HepG2 (cell line): Measurements from ENCODE around the gene ZBTB48. TPM values are rescaled to one million over a fixed set of nuclear protein-coding genes. Genes with fewer than 3 reads are reported as not detected.
A peak's percentile ranks its signal among the peaks of the same experiment; 100 is the strongest.

ENCODE experiments used
- AKAP8 ChIP-seq: sonication (generic); formaldehyde crosslinking; IDR thresholded peaks from 2 replicates; pipeline ENCODE4 v1.5.1; 2020; ENCODE audit warnings: mild to moderate bottlenecking, missing genetic modification reagents
- AKNA ChIP-seq: sonication (generic); formaldehyde crosslinking; IDR thresholded peaks from 2 replicates; pipeline ENCODE4 v1.4.0; 2020; ENCODE audit warnings: missing genetic modification reagents, borderline replicate concordance
- CHD4 ChIP-seq: fragments of 200-600 bp; sonication (generic); IDR thresholded peaks from 2 replicates; pipeline ENCODE4 v1.7.0; 2017; ENCODE audit warnings: mild to moderate bottlenecking, low read length, borderline replicate concordance
- ELF1 ChIP-seq: sonication (generic); formaldehyde crosslinking; IDR thresholded peaks from 2 replicates; pipeline ENCODE4 v1.4.0; 2020; ENCODE audit warnings: missing genetic modification reagents
- FLYWCH1 ChIP-seq: sonication (generic); formaldehyde crosslinking; IDR thresholded peaks from 2 replicates; pipeline ENCODE4 v1.8.1; 2023; ENCODE audit warnings: mild to moderate bottlenecking, missing genetic modification reagents
- FOXO1 ChIP-seq: sonication (generic); formaldehyde crosslinking; IDR thresholded peaks from 2 replicates; pipeline ENCODE4 v1.4.0; 2020; ENCODE audit warnings: missing genetic modification reagents
- HDAC2 ChIP-seq: sonication (generic); formaldehyde crosslinking; IDR thresholded peaks from 2 replicates; pipeline ENCODE4 v1.4.0; 2020; ENCODE audit warnings: missing genetic modification reagents
- HMGA1 ChIP-seq: sonication (generic); formaldehyde crosslinking; conservative IDR thresholded peaks from 2 replicates; pipeline ENCODE4 v1.4.0; 2020; ENCODE audit warnings: missing genetic modification reagents
- MYNN ChIP-seq: sonication (generic); formaldehyde crosslinking; IDR thresholded peaks from 2 replicates; pipeline ENCODE4 v1.4.0; 2020; ENCODE audit warnings: mild to moderate bottlenecking, low read depth, missing genetic modification reagents
- MZF1 ChIP-seq: sonication (generic); formaldehyde crosslinking; IDR thresholded peaks from 2 replicates; pipeline ENCODE4 v1.8.1; 2023; ENCODE audit warnings: mild to moderate bottlenecking, missing genetic modification reagents, borderline replicate concordance
- NFE2L2 ChIP-seq: fragments of 150-350 bp; IDR thresholded peaks from 2 replicates; pipeline ENCODE4 v1.6.1; 2014; ENCODE audit warnings: low read length
- NR1H2 ChIP-seq: sonication (generic); formaldehyde crosslinking; IDR thresholded peaks from 2 replicates; pipeline ENCODE4 v1.8.1; 2022; ENCODE audit warnings: low read depth, missing genetic modification reagents, borderline replicate concordance
- NRL ChIP-seq: sonication (generic); formaldehyde crosslinking; IDR thresholded peaks from 2 replicates; pipeline ENCODE4 v1.5.0; 2020; ENCODE audit warnings: missing genetic modification reagents, mild to moderate bottlenecking, moderate library complexity, borderline replicate concordance
- POLR2A ChIP-seq, 2 experiments: IDR thresholded peaks; 2 replicates each; pipeline ENCODE4 v1.6.1; 2011; ENCODE audit warnings: low read depth in 2 of 2, low read length in 2 of 2, mild to moderate bottlenecking in 1 of 2, moderate library complexity in 1 of 2; ENCODE audit not compliant: insufficient read depth in 1 of 2
- SNAI1 ChIP-seq: sonication (generic); formaldehyde crosslinking; IDR thresholded peaks from 2 replicates; pipeline ENCODE4 v1.5.0; 2020; ENCODE audit warnings: mild to moderate bottlenecking, missing genetic modification reagents, borderline replicate concordance
- TEAD3 ChIP-seq: optimal IDR thresholded peaks from 2 replicates; pipeline ENCODE3; 2016; ENCODE audit warnings: borderline replicate concordance
- U2AF1 ChIP-seq: fragments of 200-400 bp; formaldehyde crosslinking; optimal IDR thresholded peaks from 2 replicates; pipeline ENCODE3; 2017; ENCODE audit warnings: mild to moderate bottlenecking, low read depth, low read length
- YY1 ChIP-seq: IDR thresholded peaks from 2 replicates; pipeline ENCODE4 v1.6.1; 2011; ENCODE audit warnings: low read length, low read depth, moderate library complexity, mild to moderate bottlenecking; ENCODE audit not compliant: insufficient read depth, insufficient replicate concordance
- ZBTB38 ChIP-seq: sonication (generic); formaldehyde crosslinking; IDR thresholded peaks from 2 replicates; pipeline ENCODE4 v1.5.1; 2020; ENCODE audit warnings: mild to moderate bottlenecking, missing genetic modification reagents
- ZNF276 ChIP-seq: sonication (generic); formaldehyde crosslinking; IDR thresholded peaks from 2 replicates; pipeline ENCODE4 v1.4.0; 2020; ENCODE audit warnings: mild to moderate bottlenecking, low read depth, missing genetic modification reagents
- ZNF335 ChIP-seq: sonication (generic); formaldehyde crosslinking; IDR thresholded peaks from 2 replicates; pipeline ENCODE4 v1.4.0; 2020; ENCODE audit warnings: missing genetic modification reagents
- polyA plus RNA-seq, 8 experiments: library from polyadenylated mRNA; depleted of rRNA in 3 of 8; stranded (reverse) in 7 of 8; unstranded in 1 of 8; fragments of >200 nt; fragmentation: Illumina TruSeq in 4 of 8; extraction: Trizol in 4 of 8; gene quantifications; 2 replicates each; pipeline versions ENCODE4 v1.2.1 to v1.2.3, GENCODE V29; 2011 to 2016; ENCODE audit warnings: low read depth in 4 of 8, missing spikeins in 1 of 8, mixed read lengths in 1 of 8; ENCODE audit not compliant: insufficient read depth in 1 of 8
- total RNA-seq, 5 experiments: library from RNA; depleted of rRNA; stranded (reverse); fragments of >200 nt; fragmentation: Illumina TruSeq; extraction: Trizol; gene quantifications; 2 replicates each; pipeline ENCODE4 v1.2.3, GENCODE V29; 2016; ENCODE audit warnings: low read depth in 1 of 5
- TF ChIP-seq, protein P1 (sequence below): sonication (generic); formaldehyde crosslinking; IDR thresholded peaks from 2 replicates; pipeline ENCODE4 v1.5.0; 2020; ENCODE audit warnings: missing genetic modification reagents
- TF ChIP-seq, protein P2 (sequence below): sonication (generic); formaldehyde crosslinking; IDR thresholded peaks from 2 replicates; pipeline ENCODE4 v1.8.1; 2023; ENCODE audit warnings: mild to moderate bottlenecking, missing genetic modification reagents

ZBTB48 gene
- total and polyA plus RNA-seq, 2 of the 13 experiments (the other 11 are each of a cell fraction or from before 2014, with no cell fraction given): 13.0 to 17.1 TPM

DNA sequence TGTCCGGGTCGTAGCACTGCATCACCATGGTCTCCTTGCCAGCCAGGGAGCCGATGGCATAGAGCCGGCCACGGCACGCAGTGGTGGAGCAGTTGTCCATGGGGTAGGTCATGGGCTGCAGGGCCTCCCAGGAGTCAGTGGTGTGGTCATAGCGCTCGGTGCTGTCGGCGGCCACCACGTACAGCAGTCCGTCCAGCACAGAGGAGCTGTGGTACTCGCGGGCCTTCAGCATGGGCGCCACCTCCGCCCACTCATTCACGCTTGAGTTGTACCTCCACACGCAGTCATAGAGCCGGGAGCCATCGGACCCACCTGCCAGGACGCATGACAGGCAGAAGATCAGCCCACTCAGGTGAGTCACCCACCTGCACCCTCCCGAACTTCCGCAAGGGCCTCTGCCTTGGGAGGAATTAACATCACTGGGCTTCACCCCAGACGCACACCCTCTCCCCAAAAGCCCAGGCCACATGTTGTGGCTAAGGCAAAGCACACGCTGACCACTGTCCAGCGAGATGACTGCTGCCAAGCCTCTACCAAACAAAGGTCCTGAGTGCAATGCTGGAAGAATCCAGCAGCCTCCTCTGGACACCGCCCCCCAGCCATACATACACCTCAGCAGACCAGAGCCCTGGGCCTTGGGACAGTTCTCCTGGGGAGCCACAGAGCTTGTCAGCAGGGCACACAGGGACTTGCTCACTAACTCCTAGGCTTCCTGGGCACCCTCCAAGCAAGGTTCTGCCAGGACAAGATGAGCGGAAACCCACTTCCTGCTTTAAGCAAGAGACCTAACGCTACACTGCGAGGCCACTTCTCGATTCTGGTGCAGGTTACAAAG, 19.6 kb downstream of the ZBTB48 start (continued):
- no peak for TF ChIP-seq FOXO1 (CRISPR knock-in tag)
- TF ChIP-seq NFE2L2: no peak
- TF ChIP-seq ZBTB38: peak; percentile 79
- no peak for TF ChIP-seq CHD4
- no peak for TF ChIP-seq HDAC2 (CRISPR knock-in tag)
- TF ChIP-seq MYNN (CRISPR knock-in tag): no peak
- TF ChIP-seq NR1H2 (CRISPR knock-in tag): no peak
- 0 out of 2 replicates have a peak, but pooled peaks have one; percentile 38 for TF ChIP-seq AKAP8
- TF ChIP-seq, protein P1, sequence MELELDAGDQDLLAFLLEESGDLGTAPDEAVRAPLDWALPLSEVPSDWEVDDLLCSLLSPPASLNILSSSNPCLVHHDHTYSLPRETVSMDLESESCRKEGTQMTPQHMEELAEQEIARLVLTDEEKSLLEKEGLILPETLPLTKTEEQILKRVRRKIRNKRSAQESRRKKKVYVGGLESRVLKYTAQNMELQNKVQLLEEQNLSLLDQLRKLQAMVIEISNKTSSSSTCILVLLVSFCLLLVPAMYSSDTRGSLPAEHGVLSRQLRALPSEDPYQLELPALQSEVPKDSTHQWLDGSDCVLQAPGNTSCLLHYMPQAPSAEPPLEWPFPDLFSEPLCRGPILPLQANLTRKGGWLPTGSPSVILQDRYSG (CRISPR knock-in tag): no peak
- no peak for TF ChIP-seq ELF1 (CRISPR knock-in tag)
- TF ChIP-seq SNAI1: no peak
- no peak for TF ChIP-seq ZNF335 (CRISPR knock-in tag)
- no peak for TF ChIP-seq HMGA1
- TF ChIP-seq U2AF1: no peak
- TF ChIP-seq ZNF276: no peak
- TF ChIP-seq AKNA: no peak
- no peak for TF ChIP-seq FLYWCH1 (CRISPR knock-in tag)
- TF ChIP-seq, protein P2, sequence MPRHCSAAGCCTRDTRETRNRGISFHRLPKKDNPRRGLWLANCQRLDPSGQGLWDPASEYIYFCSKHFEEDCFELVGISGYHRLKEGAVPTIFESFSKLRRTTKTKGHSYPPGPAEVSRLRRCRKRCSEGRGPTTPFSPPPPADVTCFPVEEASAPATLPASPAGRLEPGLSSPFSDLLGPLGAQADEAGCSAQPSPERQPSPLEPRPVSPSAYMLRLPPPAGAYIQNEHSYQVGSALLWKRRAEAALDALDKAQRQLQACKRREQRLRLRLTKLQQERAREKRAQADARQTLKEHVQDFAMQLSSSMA: no peak
- TF ChIP-seq NRL (CRISPR knock-in tag): no peak
- TF ChIP-seq MZF1 (CRISPR knock-in tag): no peak
- peak in 1 of 2 experiments; percentile 34; a peak in 1 of 4 replicates for TF ChIP-seq POLR2A (IDR thresholded peaks at IDR 0.05; ENCODE audit: insufficient read depth in 1 of 2, low read depth in 2 of 2, low read length in 2 of 2)
- TF ChIP-seq TEAD3: no peak
- no peak for TF ChIP-seq YY1
